HG03442 (cell line): ENCODE results near the gene KRTAP12-2.

Experiments used
- ATAC-seq: cut with Tn5 transposase; IDR thresholded peaks from one replicate; pipeline ENCODE4 v1.9.1; 2021; ENCODE audit warnings: mild to moderate bottlenecking, moderate library complexity; ENCODE audit not compliant: unreplicated experiment

KRTAP12-2 gene

GRCh38 chr21:44666401-44667320, at the start of gene KRTAP12-2:
Gene KRTAP12-2, minus strand, starts transcription at chr21:44666927. Its CDS starts 41 bp downstream, at chr21:44666886.
- ATAC-seq: no peak

- no peak for ATAC-seq
These were observed 48.2 kb upstream of the KRTAP12-2 start for GRCh38 chr21:44714905-44715304.

GRCh38 chr21:44713846-44714245, 47.1 kb upstream of the KRTAP12-2 start:
- no peak for ATAC-seq

DNA sequence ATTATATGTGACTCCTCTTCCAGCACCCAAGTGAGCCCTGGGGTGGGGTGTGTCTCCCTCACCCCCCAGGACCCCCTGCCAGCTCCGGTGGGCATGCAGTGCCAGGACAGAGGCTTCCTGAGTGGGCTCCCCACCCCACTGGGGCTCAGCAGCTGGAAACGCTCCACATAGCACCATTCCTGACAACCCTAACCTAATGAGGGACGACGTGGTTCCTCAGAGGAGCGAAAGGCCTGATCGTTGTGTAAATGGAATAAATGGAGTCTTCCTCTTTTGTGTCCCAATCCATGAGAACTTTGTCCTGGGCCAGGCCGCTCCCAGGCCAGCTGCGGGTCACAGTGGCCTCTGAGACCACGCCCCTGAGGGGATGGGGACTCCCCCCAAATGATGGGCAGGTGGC, 46.4 kb upstream of the KRTAP12-2 start:
- no peak for ATAC-seq

DNA sequence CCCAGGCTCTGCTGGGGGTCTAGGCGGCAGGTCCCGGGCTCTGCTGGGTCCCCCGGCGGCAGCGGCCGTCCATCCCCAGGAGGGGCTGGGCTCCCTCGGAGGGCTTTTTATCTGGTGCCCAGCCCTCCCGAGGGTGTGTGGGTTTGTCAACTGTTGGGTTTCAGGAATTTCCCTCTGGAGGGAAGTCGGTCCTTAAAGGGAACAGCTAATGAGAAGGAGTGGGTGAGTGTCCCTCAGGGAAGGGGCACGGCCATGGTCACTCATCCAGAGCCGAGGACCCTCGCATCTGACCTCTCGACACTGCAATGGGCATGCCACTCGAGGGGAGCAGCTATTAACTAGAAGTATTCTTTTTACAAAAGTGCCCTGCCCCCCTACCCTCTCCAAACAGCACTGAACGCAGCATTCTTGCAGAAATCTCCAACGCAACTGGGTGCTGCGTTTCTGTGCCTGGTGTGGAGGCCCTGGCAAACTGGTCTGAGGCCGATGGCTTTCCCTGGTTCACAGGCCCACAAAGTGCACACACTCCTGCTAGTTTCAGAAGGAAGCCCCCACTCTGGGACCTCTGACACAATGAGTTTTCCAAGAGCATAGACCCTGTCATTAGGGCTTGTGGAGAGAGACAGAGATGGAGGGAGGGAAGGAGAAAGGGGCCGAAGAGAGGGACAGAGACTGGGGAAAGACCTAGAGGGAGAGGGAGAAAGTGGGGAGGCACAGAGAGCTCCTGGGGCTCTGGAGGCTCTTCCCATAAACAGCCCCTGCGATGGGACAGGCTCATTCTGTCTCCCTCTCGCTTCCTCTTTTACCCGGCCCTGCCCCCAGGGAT, 45.7 kb upstream of the KRTAP12-2 start:
- no peak for ATAC-seq

DNA sequence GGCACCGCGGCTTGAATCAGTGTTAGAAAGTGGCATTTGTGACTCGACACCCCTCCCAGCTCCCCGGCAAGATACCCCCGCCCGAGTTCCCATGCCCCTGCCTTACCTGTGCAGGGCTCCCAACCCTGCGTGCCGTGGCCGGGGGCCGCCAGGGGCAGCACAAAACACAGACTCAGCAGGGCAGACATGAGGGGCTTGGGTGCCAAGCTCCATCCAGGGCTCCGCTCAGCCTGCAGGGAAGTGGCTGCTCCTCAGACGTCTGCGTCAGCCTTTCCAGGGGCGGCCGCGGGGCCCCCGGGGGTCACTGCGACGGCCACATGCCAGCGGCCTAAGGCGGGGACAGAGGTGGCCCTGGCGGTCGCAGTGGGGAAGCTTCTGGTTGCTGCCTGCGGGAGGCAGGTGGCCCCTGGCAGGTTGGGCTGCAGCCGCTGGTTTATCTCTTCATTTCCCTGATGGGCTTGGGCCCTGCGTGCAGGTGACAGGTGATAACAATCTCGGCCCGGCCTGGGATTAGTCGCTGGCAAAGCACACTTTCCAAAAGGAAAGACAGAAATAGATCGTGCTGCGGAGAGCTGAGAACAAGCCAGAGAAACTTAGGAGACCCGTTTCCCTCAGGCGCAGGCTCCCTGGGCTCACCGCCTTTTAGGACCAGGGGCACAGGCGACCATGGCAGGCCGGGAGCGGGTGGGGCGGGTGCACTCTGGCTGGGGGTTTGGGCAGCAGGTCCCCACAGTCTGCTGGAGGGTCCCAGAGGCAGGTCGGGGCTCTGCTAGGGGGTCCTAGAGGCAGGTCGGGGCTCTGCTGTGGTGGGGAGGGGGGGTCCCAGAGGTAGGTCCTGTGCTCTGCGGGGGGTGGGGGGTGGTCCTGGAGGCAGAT, 44.8 kb upstream of the KRTAP12-2 start, which contains the start of gene TSPEAR:
TSPEAR (minus strand) TSS at position 246 of the 876 bp plus-strand sequence; CDS start at position 188, 58 bp downstream.
- no peak for ATAC-seq

DNA sequence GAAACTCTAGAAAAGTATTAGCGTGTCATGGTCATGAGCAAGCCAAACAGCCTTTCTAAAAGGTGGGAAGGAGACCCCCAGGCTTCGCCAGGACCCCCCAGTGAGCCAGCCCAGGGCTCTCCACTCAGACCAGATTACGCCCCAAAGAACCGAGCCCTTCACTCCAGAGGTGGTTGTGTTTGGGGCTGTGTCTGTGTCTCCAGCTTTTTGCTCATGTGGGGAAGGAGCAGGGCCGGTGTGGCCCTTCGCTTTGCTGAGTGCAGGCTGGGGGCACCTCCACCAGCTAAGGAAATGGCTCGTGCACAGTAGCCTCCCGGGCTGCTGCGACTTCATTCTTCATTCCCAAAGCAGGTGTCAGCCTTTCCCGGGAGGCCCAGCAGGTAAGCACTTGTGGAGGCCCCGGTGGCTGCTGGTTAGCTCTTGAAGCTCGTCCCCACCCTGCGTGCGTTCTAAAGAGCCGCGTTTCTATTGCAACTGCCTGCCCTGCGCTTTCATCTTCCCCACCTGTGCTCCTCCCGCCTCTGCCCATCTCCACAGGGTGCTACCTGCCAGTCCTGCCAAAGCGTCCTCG, 44.1 kb upstream of the KRTAP12-2 start:
- ATAC-seq: no peak

DNA sequence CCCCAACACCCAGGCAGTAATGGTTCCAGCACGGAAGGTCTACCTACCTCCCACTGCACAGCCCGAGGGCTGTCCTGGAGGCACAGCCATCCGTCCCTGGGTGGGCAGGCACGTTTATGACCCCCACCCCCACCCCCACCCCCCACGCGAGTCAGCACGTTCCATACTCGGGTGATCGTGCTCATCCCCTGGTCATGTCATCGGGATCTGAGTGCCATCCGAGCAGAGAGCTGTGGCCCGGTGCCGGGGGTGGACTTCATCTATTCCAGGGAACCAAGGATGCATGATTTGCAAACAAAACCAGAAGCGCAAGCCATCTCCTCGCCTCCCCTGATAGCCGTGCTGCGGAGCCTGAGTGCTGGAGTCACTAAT, 43.6 kb upstream of the KRTAP12-2 start:
- no peak for ATAC-seq

GRCh38 chr21:44709426-44710293, 42.9 kb upstream of the KRTAP12-2 start:
- ATAC-seq: no peak

GRCh38 chr21:44708866-44709425, 42.2 kb upstream of the KRTAP12-2 start:
- ATAC-seq: no peak

- ATAC-seq: no peak
These were observed 41.6 kb upstream of the KRTAP12-2 start for GRCh38 chr21:44708213-44708865.

- ATAC-seq: no peak
These were observed 40.2 kb upstream of the KRTAP12-2 start for GRCh38 chr21:44706706-44707581.

DNA sequence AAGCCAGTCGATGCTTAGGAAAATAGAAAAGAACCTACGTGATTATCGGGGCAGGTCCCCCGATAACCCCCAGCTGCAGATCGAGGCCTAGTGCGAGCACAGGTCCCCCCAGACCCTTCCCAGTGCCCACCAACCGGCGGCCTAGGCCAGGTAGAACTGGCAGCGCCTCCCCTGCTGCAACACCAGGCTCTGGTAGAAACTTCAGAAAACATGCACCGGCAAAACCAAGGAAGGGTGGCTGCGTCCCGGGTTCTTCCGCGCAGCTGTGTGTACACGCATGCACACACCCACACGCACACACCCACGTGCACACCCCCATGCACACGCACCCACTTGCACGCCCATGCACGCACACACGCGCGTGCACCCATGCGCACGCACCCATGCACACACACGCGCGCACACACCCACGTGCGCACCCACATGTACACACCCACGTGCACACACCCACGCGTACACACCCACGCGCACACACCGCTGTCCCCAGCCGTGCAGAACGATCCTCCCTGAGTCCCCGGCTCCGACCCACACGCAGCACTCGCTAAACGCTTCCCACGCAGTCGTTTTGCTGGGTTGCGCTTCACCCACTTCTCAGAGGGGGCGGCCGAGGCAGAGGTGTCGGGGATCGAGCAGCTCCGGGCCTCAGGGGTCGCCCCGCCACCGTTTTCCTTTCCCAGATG, 39.4 kb upstream of the KRTAP12-2 start:
- ATAC-seq: no peak

DNA sequence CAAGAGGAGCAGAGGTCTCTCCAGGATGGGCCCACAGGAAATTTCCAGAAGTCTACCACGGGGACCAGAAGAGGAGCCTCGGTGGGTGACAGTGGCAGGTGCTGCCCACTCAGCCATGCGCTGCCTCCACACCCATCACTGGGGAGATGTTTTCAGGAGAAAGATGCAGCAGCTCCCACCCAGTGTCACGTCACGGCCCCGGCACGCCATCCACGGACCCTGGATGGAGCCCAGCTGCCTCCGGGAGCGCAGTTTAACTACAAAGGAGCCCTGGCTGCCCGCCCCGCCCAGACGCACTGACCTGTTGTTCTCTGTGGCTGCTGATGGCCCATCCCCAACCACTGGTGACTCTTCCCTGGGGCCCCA, 37.9 kb upstream of the KRTAP12-2 start:
- ATAC-seq: no peak

DNA sequence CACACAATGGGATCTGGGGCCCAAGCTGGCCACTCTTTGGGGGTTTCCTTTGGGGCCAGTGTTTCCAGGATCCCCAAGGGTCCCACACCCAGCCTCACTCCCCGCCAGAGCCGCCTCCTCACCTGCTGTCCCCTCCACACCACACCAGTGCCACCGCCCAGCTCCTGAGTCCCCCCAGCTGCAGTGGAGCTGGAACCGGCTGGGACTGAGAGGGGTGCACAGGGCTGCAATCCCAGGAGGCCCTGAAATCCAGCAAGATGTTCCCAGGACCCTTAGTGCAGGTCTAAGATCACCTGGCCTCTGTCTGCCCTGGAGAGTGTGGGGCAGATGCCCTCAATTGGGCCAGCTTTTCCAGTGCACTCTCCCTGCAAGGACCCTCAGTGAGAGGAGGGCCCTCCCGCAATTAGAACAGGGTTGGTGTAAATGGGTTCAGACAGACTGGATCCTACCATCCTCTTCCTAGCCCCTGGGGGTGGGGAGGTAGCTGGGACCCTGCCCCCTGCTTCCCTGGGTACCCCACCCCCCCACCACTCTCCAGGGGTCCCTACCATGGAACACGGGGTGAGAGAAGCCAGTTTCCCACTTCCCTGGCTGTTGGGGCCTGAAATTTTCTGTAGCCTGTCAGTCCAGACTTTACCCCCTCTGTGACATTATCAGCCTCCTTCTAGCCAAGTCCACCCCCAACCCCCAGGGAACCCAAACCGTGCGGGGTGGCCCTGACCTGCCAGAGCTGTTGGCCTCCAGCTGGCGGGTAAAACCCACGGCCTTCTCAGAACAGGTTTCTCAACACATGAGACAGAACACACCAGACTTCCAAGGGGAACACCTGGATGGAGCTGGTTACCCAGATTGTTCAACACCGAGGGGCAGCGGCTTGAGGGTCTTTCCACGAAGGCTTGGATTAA, 37.3 kb upstream of the KRTAP12-2 start:
- no peak for ATAC-seq
